Measurements from ENCODE around the gene RNF212B.

Gene RNF212B

GRCh38 chr14:23297096-23297495, 59.4 kb downstream of the RNF212B start:
- DNase-seq: no peak

GRCh38 chr14:23297611-23298277, 60.0 kb downstream of the RNF212B start:
- no peak for DNase-seq

- DNase-seq: no peak
Measured at GRCh38 chr14:23299211-23299957, 61.6 kb downstream of the RNF212B start.

- DNase-seq: no peak
Measured at GRCh38 chr14:23299986-23300686, 62.4 kb downstream of the RNF212B start.

- no peak for DNase-seq
Measured at GRCh38 chr14:23300687-23301223, 63.0 kb downstream of the RNF212B start.

- peak; percentile 97 for DNase-seq
Measured at GRCh38 chr14:23301288-23301968, 63.7 kb downstream of the RNF212B start.

GRCh38 chr14:23301969-23302289, 64.2 kb downstream of the RNF212B start:
- DNase-seq: no peak

- DNase-seq: peak; percentile 85
Measured at GRCh38 chr14:23302290-23303225, 64.8 kb downstream of the RNF212B start, which contains the start of gene PPP1R3E. Gene PPP1R3E, minus strand, starts transcription at chr14:23302859. Its CDS starts 283 bp downstream, at chr14:23302576.

- DNase-seq: no peak
Measured at GRCh38 chr14:23306412-23307145, 68.8 kb downstream of the RNF212B start, which contains the start of gene BCL2L2. Gene BCL2L2, plus strand, starts transcription at chr14:23306833. Its CDS starts 935 bp downstream, at chr14:23307768.

- no peak for DNase-seq
Measured at GRCh38 chr14:23307146-23307530, 69.4 kb downstream of the RNF212B start.

- no peak for DNase-seq
Measured at GRCh38 chr14:23307687-23308644, 70.2 kb downstream of the RNF212B start.

- no peak for DNase-seq
Measured at GRCh38 chr14:23308721-23309445, 71.1 kb downstream of the RNF212B start.

- no peak for DNase-seq
Measured at GRCh38 chr14:23310546-23310945, 72.8 kb downstream of the RNF212B start.

- DNase-seq: no peak
Measured at GRCh38 chr14:23316300-23316699, 78.6 kb downstream of the RNF212B start.

GRCh38 chr14:23319746-23320583, 82.2 kb downstream of the RNF212B start:
- no peak for DNase-seq

- peak; percentile 97 for DNase-seq
Measured at GRCh38 chr14:23320584-23321571, 83.1 kb downstream of the RNF212B start, which contains the start of gene PABPN1. Gene PABPN1, plus strand, starts transcription at chr14:23321457. Its CDS starts 13 bp downstream, at chr14:23321470.
